SU-DHL-6 (cell line): ENCODE results near the gene PARP2.

ENCODE experiments used
- H2AFZ ChIP-seq: fragments of 200-600 bp; sonication (generic); 2 replicates; pipeline ENCODE4 v1.6.1; 2014; ENCODE audit warnings: low read depth, mild to moderate bottlenecking, moderate library complexity, mixed read lengths, antibody characterized with exemption, low read length; ENCODE audit not compliant: severe bottlenecking
- H3F3A ChIP-seq: fragments of 200-600 bp; shearing (Covaris generic); 2 replicates; pipeline ENCODE4 v1.6.0; 2016; ENCODE audit warnings: antibody characterized with exemption, mild to moderate bottlenecking; ENCODE audit not compliant: insufficient read depth
- H3K27ac ChIP-seq: fragments of 200-600 bp; sonication (generic); 2 replicates; pipeline ENCODE4 v1.5.1; 2016; ENCODE audit warnings: low read depth, mild to moderate bottlenecking, low read length, moderate library complexity, mixed read lengths
- H3K27me3 ChIP-seq: fragments of 200-600 bp; sonication (generic), shearing (Covaris generic); 2 replicates; pipeline ENCODE4 v1.6.0; 2014; ENCODE audit warnings: mild to moderate bottlenecking, low read length
- H3K36me3 ChIP-seq: fragments of 200-600 bp; sonication (generic); 2 replicates; pipeline ENCODE4 v1.6.1; 2014; ENCODE audit warnings: mild to moderate bottlenecking, low read length, mixed read lengths
- H3K4me2 ChIP-seq: fragments of 300-600, 200-600 bp; shearing (Covaris generic), sonication (generic); 2 replicates; pipeline ENCODE4 v1.6.0; 2014; ENCODE audit warnings: low read length, low read depth, mild to moderate bottlenecking; ENCODE audit not compliant: poor library complexity, severe bottlenecking
- H3K4me3 ChIP-seq: fragments of 200-600 bp; sonication (generic); 2 replicates; pipeline ENCODE4 v1.5.1; 2014; ENCODE audit warnings: antibody characterized with exemption, low read length, mild to moderate bottlenecking, mixed read lengths; ENCODE audit not compliant: insufficient read depth, poor library complexity, severe bottlenecking
- H3K79me2 ChIP-seq: fragments of 200-600 bp; sonication (generic); 2 replicates; pipeline ENCODE4 v1.6.1; 2014; ENCODE audit warnings: mild to moderate bottlenecking, low read length, moderate library complexity; ENCODE audit not compliant: insufficient read depth
- H3K9ac ChIP-seq: fragments of 200-600 bp; sonication (generic); 2 replicates; pipeline ENCODE4 v1.7.0; 2014; ENCODE audit warnings: mild to moderate bottlenecking, low read length
- H3K9me2 ChIP-seq: fragments of 200-600 bp; sonication (generic); replicated peaks from 2 replicates; pipeline ENCODE4 v1.6.1; 2014; ENCODE audit warnings: low read length; ENCODE audit not compliant: insufficient read depth
- H3K9me3 ChIP-seq: fragments of 200-600 bp; sonication (generic); 2 replicates; pipeline ENCODE4 v1.6.1; 2014; ENCODE audit warnings: low read length, mixed read lengths; ENCODE audit not compliant: insufficient read depth
- H4K20me1 ChIP-seq: fragments of 200-600 bp; sonication (generic); 2 replicates; pipeline ENCODE4 v1.6.1; 2014; ENCODE audit warnings: low read depth, mild to moderate bottlenecking, antibody characterized with exemption, low read length, moderate library complexity, mixed read lengths
- EZH2phosphoT487 ChIP-seq: fragments of 200-600 bp; sonication (generic), shearing (Covaris generic); conservative IDR thresholded peaks from 2 replicates; pipeline ENCODE4 v1.6.1; 2018; ENCODE audit warnings: mild to moderate bottlenecking, antibody characterized with exemption, low read length, moderate library complexity, mixed read lengths
- TF ChIP-seq, protein P1 (sequence below): fragments of 200-600 bp; sonication (generic); IDR thresholded peaks from one replicate; pipeline ENCODE4 v1.5.1; 2017; ENCODE audit warnings: antibody characterized with exemption, mild to moderate bottlenecking, low read length, moderate library complexity; ENCODE audit not compliant: insufficient read depth, poor library complexity, severe bottlenecking

The PARP2 gene

DNA sequence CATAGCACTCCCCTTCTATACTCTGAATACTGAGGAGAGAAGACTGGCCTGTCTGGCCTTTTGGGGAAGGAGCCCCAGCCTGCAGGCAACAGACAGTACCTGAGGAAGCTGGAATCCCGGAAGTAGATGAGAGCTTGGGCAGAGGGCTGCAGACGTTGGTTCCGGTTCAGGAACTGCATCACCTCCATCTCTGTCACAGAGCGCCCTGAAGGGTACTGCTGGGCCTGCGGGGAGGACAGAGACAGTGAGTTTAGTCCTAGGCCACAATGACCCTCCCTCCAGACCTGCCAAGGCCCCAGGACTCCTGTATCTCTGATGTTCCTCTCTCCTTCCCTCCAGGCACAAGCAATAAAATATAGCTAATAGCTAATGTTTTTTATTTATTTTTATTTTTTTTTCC is 41.5 kb downstream of the PARP2 start:
- H3K79me2 ChIP-seq: no peaks in the 10 kb centered on the region
- H3K4me3 ChIP-seq: no peak overlapping the region
- H2AFZ ChIP-seq: no peak overlapping the region
- H3K9me3 ChIP-seq: no peaks in the 10 kb centered on the region
- H3K9ac ChIP-seq: no peak overlapping the region
- no peak overlapping the region for H3K27ac ChIP-seq
- H3K27me3 ChIP-seq: no peaks in the 10 kb centered on the region
- no peaks in the 10 kb centered on the region for H4K20me1 ChIP-seq
- H3K9me2 ChIP-seq: no peaks in the 10 kb centered on the region
- no peak overlapping the region for H3K4me2 ChIP-seq
- no peaks in the 10 kb centered on the region for H3K36me3 ChIP-seq
- no peak for TF ChIP-seq EZH2phosphoT487
- TF ChIP-seq, protein P1, sequence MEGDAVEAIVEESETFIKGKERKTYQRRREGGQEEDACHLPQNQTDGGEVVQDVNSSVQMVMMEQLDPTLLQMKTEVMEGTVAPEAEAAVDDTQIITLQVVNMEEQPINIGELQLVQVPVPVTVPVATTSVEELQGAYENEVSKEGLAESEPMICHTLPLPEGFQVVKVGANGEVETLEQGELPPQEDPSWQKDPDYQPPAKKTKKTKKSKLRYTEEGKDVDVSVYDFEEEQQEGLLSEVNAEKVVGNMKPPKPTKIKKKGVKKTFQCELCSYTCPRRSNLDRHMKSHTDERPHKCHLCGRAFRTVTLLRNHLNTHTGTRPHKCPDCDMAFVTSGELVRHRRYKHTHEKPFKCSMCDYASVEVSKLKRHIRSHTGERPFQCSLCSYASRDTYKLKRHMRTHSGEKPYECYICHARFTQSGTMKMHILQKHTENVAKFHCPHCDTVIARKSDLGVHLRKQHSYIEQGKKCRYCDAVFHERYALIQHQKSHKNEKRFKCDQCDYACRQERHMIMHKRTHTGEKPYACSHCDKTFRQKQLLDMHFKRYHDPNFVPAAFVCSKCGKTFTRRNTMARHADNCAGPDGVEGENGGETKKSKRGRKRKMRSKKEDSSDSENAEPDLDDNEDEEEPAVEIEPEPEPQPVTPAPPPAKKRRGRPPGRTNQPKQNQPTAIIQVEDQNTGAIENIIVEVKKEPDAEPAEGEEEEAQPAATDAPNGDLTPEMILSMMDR: no peak
- H3F3A ChIP-seq: no peaks in the 10 kb centered on the region

DNA sequence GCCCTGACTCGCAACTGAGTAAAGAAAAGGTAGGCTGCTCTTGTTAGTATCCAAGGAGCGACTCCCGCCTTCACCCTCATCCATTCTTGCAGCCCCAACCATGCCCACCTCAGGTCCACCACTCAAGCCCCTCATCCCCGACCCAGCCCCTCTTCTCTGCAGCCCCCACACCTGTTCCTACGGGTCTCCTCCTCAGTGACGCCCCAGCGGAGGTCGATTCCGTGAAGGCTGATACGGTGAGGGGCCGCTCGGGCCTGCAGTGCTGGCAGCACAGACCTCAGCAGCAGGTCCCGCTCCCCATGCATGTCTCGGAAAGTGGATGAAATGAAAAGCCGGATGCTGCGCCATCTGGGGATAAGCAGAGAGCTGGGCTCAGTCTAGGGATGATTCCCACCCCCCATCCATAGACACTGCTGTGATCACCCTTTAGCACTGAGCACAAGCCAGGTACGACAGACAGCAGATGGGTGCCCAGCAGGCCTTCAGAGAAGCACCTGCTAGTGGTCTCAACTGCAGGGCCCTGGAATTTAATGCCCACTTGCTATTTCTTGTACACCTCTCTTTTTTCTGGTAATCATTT is 42.9 kb downstream of the PARP2 start:
- Histone ChIP-seq H3K36me3 (no peaks in the 10 kb centered on the region), H3K9ac (no peak overlapping the region), H3K9me3 (no peaks in the 10 kb centered on the region)

DNA sequence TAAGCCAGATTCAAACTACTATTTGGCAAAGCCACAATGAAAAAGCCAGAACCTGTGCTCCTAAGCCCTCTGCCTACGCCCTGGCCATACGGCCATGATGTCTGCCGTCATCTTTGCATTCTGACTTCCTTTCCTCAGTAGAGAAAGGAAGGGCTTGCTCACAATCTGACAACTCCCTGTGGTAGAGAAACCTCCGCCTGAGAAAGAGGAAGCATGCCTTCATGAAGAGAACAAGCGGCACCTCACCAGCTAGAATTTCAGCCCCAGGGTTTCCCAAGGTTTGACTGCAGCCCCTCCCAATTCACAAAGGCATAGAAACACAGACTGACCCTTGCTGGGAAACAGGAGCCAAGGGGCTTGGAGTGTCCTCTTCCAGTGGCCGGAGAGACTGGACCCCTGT is 44.1 kb downstream of the PARP2 start:
- peaks cover 4% of the 10 kb centered on the region; the same call in 1 of the 2 replicates for H3K36me3 ChIP-seq
- no peak overlapping the region for H3K4me3 ChIP-seq
- H3K79me2 ChIP-seq: no peaks in the 10 kb centered on the region
- TF ChIP-seq EZH2phosphoT487: no peak
- TF ChIP-seq, protein P1: no peak
- H3K27ac ChIP-seq: no peak overlapping the region
- H3F3A ChIP-seq: no peaks in the 10 kb centered on the region
- H4K20me1 ChIP-seq: no peaks in the 10 kb centered on the region
- no peaks in the 10 kb centered on the region for H3K9me2 ChIP-seq
- no peak overlapping the region for H2AFZ ChIP-seq
- no peaks in the 10 kb centered on the region for H3K27me3 ChIP-seq
- no peak overlapping the region for H3K9ac ChIP-seq
- H3K9me3 ChIP-seq: no peaks in the 10 kb centered on the region
- no peak overlapping the region for H3K4me2 ChIP-seq

More for the DNA sequence above, 42.9 kb downstream of the PARP2 start:
- Histone ChIP-seq H3K4me3 (no peak overlapping the region), H3K27me3 (no peaks in the 10 kb centered on the region), H4K20me1 (no peaks in the 10 kb centered on the region), H3K4me2 (no peak overlapping the region), H3K9me2 (no peaks in the 10 kb centered on the region), H3K27ac (no peak overlapping the region), H2AFZ (no peak overlapping the region), H3F3A (no peaks in the 10 kb centered on the region), H3K79me2 (no peaks in the 10 kb centered on the region)
- TF ChIP-seq, protein P1: no peak
- no peak for TF ChIP-seq EZH2phosphoT487
